ENCODE measurements around the gene KAT6B.

DNA sequence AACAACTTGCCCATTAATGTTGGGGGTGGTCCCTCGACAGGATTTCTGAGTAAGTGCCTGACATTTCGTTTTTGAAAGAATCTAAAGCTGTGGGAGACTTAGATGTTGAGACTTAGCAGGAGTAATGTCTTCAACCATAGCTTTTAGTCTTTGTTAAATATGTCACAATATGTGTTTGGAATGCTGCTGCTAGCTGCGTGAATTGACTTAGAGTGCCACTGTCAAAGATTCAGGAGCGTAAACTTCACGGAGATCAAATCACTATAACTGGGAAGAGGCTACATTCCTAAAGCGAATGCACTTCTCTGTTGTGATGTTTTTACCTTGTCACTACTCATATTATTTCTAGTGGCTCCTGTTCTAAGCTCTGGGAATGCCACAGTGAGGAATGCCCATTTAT, 193.8 kb downstream of the KAT6B start:
- TF ChIP-seq, protein P1, sequence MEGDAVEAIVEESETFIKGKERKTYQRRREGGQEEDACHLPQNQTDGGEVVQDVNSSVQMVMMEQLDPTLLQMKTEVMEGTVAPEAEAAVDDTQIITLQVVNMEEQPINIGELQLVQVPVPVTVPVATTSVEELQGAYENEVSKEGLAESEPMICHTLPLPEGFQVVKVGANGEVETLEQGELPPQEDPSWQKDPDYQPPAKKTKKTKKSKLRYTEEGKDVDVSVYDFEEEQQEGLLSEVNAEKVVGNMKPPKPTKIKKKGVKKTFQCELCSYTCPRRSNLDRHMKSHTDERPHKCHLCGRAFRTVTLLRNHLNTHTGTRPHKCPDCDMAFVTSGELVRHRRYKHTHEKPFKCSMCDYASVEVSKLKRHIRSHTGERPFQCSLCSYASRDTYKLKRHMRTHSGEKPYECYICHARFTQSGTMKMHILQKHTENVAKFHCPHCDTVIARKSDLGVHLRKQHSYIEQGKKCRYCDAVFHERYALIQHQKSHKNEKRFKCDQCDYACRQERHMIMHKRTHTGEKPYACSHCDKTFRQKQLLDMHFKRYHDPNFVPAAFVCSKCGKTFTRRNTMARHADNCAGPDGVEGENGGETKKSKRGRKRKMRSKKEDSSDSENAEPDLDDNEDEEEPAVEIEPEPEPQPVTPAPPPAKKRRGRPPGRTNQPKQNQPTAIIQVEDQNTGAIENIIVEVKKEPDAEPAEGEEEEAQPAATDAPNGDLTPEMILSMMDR (IDR thresholded peaks at IDR 0.05), result no peak
- no peak for TF ChIP-seq POLR2AphosphoS5 (IDR thresholded peaks at IDR 0.05)

Data from stomach (tissue), 4 donors.